Bronchial epithelial cell (primary cell): ENCODE data around the gene MARCHF3. TPM values are rescaled to one million over a fixed set of nuclear protein-coding genes. Genes with fewer than 3 reads are reported as not detected.
"Not testable (repeated sequence)": the region's sequence is repeated elsewhere in the genome, so short reads cannot be mapped to it uniquely, and the experiment has no call there.

Source experiments
- DNase-seq: peaks from one replicate; pipeline ENCODE4 v3.0.0-alpha.2; 2010; ENCODE audit warnings: low read depth
- FAIRE-seq: peaks from 2 replicates; lab custom pipeline; 2011; peaks lifted over from hg19 to GRCh38; lab: Jason Lieb, UNC
- H3K27me3 ChIP-seq: 2 replicates; pipeline ENCODE4 v1.5.1; 2011; ENCODE audit warnings: low read length; ENCODE audit not compliant: control insufficient read depth, insufficient read depth
- H3K36me3 ChIP-seq: 2 replicates; pipeline ENCODE4 v1.5.1; 2011; ENCODE audit warnings: low read length; ENCODE audit not compliant: control insufficient read depth, insufficient read depth
- H3K4me3 ChIP-seq: 2 replicates; pipeline ENCODE4 v1.5.1; 2011; ENCODE audit warnings: mild to moderate bottlenecking, low read depth, low read length, control low read depth
- total RNA-seq: library from RNA; depleted of rRNA; stranded (reverse); fragments of >200 nt; gene quantifications from 2 replicates; pipeline ENCODE4 v1.2.1, GENCODE V29; 2014
- TF ChIP-seq, protein P1 (sequence below): IDR thresholded peaks from 2 replicates; pipeline ENCODE4 v1.5.1; 2011; ENCODE audit warnings: mild to moderate bottlenecking, moderate library complexity, low read length, control low read depth, inconsistent platforms; ENCODE audit not compliant: insufficient read depth, severe bottlenecking

Gene MARCHF3
- total RNA-seq, 1 donor from 2014 or later, result 1.6 TPM

DNA sequence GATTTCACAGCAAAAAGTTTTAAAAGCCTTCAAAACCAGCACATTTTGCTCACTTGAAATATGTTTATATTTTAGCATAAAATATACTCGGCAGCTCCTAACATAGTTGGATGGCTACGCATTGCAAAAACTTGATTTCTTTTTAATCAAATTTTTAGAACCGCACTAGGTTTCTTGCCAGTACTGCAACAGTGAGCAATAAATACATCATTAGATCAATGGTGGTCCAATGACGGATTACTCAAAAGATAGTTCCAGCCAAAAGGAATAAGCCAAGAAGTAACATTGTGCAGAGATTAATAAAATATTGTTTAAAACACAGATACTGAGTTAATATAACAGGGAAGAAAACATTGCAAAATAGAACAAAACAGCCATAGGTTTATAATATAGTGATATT lies 5.5 kb downstream of the MARCHF3 start:
- DNase-seq, result no peak
- TF ChIP-seq, protein P1, sequence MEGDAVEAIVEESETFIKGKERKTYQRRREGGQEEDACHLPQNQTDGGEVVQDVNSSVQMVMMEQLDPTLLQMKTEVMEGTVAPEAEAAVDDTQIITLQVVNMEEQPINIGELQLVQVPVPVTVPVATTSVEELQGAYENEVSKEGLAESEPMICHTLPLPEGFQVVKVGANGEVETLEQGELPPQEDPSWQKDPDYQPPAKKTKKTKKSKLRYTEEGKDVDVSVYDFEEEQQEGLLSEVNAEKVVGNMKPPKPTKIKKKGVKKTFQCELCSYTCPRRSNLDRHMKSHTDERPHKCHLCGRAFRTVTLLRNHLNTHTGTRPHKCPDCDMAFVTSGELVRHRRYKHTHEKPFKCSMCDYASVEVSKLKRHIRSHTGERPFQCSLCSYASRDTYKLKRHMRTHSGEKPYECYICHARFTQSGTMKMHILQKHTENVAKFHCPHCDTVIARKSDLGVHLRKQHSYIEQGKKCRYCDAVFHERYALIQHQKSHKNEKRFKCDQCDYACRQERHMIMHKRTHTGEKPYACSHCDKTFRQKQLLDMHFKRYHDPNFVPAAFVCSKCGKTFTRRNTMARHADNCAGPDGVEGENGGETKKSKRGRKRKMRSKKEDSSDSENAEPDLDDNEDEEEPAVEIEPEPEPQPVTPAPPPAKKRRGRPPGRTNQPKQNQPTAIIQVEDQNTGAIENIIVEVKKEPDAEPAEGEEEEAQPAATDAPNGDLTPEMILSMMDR, result no peak
- H3K36me3 ChIP-seq, result no peaks in the 10 kb centered on the region
- H3K4me3 ChIP-seq, result no peak overlapping the region
- no peaks in the 10 kb centered on the region for H3K27me3 ChIP-seq
- no peak for FAIRE-seq

DNA sequence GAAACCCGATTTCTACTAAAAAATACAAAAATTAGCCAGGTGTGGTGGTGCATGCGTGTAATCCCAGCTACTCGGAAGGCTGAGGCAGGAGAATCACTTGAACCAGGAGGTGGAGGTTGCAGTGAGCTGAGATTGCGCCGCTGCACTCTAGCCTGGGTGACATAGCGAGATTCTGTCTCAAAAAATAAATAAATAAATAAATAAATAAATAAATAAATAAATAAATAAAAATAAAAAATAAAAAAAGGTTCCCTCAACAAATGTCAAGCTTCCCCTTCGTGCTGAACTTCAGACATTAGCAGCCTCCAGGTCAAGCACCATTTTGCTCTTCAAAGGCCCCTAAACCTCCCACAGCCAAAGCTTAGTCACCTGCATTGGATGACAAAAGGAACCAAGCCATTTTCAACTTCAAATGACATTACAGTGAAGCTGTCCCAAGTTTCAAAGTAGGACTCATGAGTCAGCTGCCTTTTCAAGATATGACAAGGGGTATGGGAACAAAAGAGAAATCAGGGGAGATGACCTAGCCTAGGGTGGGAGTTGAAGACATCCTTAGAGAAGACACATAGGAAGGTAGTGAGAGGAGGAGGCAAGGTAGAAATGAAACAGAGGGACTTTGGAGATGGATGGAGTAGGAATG lies 6.7 kb downstream of the MARCHF3 start:
- DNase-seq, H3K36me3 ChIP-seq, H3K27me3 ChIP-seq, FAIRE-seq, H3K4me3 ChIP-seq: not testable (repeated sequence)

DNA sequence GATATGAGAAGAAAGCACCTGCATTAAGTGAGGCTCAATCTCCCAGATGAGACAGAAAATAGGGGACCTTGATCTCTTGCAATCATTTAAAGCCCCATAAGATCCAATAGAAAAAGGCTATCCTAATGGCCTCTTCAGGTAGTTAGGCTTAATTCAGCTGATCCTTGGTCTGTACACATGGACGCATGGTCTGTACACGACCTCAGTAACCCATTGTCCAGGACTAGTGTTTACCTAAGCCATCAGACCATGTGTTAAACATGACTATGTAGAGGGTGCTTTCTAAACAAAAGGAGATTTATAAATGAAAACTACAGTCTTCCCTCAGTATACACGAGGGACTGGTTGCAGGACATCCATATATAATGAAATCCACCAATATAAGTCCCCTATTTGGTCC lies 7.5 kb downstream of the MARCHF3 start:
- DNase-seq (no peak), FAIRE-seq (no peak)
- H3K36me3 ChIP-seq, result no peaks in the 10 kb centered on the region

DNA sequence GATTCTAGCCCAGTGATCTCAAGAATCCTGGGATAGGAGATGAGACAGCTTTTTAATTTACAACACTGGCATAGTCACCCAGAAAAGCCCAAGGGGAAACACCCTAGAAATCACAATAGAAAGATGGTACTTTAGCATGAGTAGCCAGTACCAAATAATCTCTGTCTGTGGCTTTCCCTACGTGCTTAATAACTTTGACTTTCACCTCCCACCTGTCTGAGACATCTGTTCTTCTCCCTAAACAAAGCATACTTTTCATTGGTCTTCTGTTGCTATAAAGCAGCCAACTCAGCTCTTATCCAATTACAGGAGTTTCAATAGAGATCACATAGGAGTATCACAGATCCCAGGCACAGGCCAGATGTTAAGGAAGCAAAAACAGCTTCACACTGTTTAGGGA lies 10.4 kb downstream of the MARCHF3 start:
- no peaks in the 10 kb centered on the region for H3K27me3 ChIP-seq
- H3K4me3 ChIP-seq, result no peak overlapping the region
- no peak for DNase-seq
- no peak for FAIRE-seq
- TF ChIP-seq, protein P1, result no peak
- no peaks in the 10 kb centered on the region for H3K36me3 ChIP-seq

More for the DNA sequence above, 7.5 kb downstream of the MARCHF3 start:
- TF ChIP-seq, protein P1, result no peak
- no peaks in the 10 kb centered on the region for H3K27me3 ChIP-seq
- H3K4me3 ChIP-seq, result no peak overlapping the region

DNA sequence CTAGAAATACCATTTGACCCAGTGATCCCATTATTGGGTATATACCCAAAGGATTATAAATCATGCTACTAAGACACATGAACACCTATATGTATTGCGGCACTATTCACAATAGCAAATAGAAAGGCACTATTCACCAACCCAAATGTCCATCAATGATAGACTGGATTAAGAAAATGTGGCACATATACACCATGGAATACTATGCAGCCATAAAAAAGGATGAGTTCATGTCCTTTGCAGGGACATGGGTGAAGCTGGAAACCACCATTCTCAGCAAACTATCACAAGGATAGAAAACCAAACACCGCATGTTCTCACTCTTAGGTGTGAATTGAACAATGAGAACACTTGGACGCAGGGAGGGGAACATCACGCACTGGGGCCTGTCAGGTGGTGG lies 13.6 kb downstream of the MARCHF3 start:
- H3K4me3 ChIP-seq, H3K36me3 ChIP-seq, DNase-seq, H3K27me3 ChIP-seq, FAIRE-seq: not testable (repeated sequence)

DNA sequence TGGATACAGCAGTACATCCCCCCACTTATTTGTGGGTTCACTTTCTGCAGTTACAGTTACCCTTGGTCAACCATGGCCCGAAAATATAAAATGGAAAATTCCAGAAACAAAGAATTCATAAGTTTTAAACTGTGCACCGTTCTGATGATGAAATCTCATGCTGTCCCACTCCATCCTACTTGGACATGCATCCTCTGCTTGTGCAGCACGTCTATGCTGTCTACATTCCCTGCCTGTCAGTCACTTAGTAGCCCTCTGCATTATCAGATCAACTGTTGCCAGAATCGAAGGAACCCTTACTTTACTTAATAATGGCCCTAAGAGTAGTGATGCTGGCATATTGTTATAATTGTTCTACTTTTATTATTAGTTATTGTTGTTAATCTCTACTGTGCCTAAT lies 14.6 kb downstream of the MARCHF3 start:
- DNase-seq (no peak), FAIRE-seq (no peak)
- TF ChIP-seq, protein P1, result no peak

DNA sequence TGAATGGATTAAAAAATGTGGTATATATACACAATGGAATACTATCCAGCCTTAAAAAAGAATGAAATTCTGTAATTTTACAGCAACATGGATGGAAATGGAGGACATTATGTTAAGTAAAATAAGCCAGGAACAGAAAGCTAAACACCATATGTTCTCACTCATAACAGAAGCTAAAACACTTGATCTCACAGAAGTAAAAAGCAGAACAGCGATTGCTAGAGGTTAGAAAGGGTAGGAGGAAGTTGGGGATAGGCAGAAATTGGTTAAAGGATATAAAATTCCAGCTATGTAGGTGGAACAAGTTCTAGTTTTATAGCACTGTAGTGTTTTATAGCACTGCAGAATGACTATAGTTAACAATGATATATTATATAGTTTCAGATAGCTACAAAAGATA lies 15.8 kb downstream of the MARCHF3 start:
- DNase-seq, result no peak
- H3K4me3 ChIP-seq, result no peak overlapping the region
- no peak for FAIRE-seq
- H3K36me3 ChIP-seq, result no peaks in the 10 kb centered on the region
- TF ChIP-seq, protein P1, result no peak
- no peaks in the 10 kb centered on the region for H3K27me3 ChIP-seq

More for the DNA sequence above, 14.6 kb downstream of the MARCHF3 start:
- Histone ChIP-seq H3K27me3 (no peaks in the 10 kb centered on the region), H3K36me3 (no peaks in the 10 kb centered on the region), H3K4me3 (no peak overlapping the region)
